ENCODE data around the gene PLEKHG4. TPM values are rescaled to one million over a fixed set of nuclear protein-coding genes. Genes with fewer than 3 reads are reported as not detected.

Gene PLEKHG4
- total RNA-seq, 2 donors from 2014 or later: 13.1 to 14.7 TPM

- Histone ChIP-seq H3K9ac (ENCODE audit: low read depth in 2 of 2, low read length in 2 of 2) (no peak overlapping the region), H3K4me3 (no peak overlapping the region), H3K4me1 (no peaks in the 10 kb centered on the region), H3K9me3 (no peaks in the 10 kb centered on the region), H3K27me3 (no peaks in the 10 kb centered on the region), H3K36me3 (no peaks in the 10 kb centered on the region), H3K27ac (no peak overlapping the region)
- intact Hi-C loops (cut with DNase I): no loop called here
- no peak for TF ChIP-seq CTCF (IDR thresholded peaks at IDR 0.05)
- no peak for DNase-seq
Measured at GRCh38 chr16:67301080-67301782, 21.9 kb downstream of the PLEKHG4 start.

- Histone ChIP-seq H3K9ac (ENCODE audit: low read depth in 2 of 2, low read length in 2 of 2) (no peak overlapping the region), H3K4me3 (no peak overlapping the region), H3K36me3 (no peaks in the 10 kb centered on the region), H3K27ac (no peak overlapping the region), H3K4me1 (no peaks in the 10 kb centered on the region), H3K9me3 (no peaks in the 10 kb centered on the region), H3K27me3 (no peaks in the 10 kb centered on the region)
- TF ChIP-seq CTCF (IDR thresholded peaks at IDR 0.05): no peak
- DNase-seq: no peak
- intact Hi-C loops (cut with DNase I): no loop called here
Measured at GRCh38 chr16:67302076-67302475, 22.7 kb downstream of the PLEKHG4 start.

GRCh38 chr16:67302970-67303369 is 23.6 kb downstream of the PLEKHG4 start:
- TF ChIP-seq CTCF (IDR thresholded peaks at IDR 0.05): no peak
- Histone ChIP-seq H3K9ac (ENCODE audit: low read depth in 2 of 2, low read length in 2 of 2) (no peak overlapping the region), H3K4me1 (no peaks in the 10 kb centered on the region), H3K4me3 (no peak overlapping the region), H3K27me3 (no peaks in the 10 kb centered on the region), H3K36me3 (no peaks in the 10 kb centered on the region), H3K27ac (no peak overlapping the region), H3K9me3 (no peaks in the 10 kb centered on the region)
- intact Hi-C loops (cut with DNase I): no loop called here
- DNase-seq: no peak

GRCh38 chr16:67304020-67304419 is 24.7 kb downstream of the PLEKHG4 start:
- no peak overlapping the region for H3K27ac ChIP-seq
- no peaks in the 10 kb centered on the region for H3K27me3 ChIP-seq
- no peak for TF ChIP-seq CTCF (IDR thresholded peaks at IDR 0.05)
- DNase-seq: no peak
- H3K4me1 ChIP-seq: no peaks in the 10 kb centered on the region
- intact Hi-C loops (cut with DNase I): no loop called here
- H3K9ac ChIP-seq (ENCODE audit: low read depth in 2 of 2, low read length in 2 of 2): no peak overlapping the region
- H3K4me3 ChIP-seq: no peak overlapping the region
- no peaks in the 10 kb centered on the region for H3K9me3 ChIP-seq
- H3K36me3 ChIP-seq: no peaks in the 10 kb centered on the region

- no peak for DNase-seq
- no peak for TF ChIP-seq CTCF (IDR thresholded peaks at IDR 0.05)
- intact Hi-C loops (cut with DNase I): no loop called here
- H3K27me3 ChIP-seq: no peaks in the 10 kb centered on the region
- no peak overlapping the region for H3K4me3 ChIP-seq
- no peaks in the 10 kb centered on the region for H3K4me1 ChIP-seq
- H3K36me3 ChIP-seq: no peaks in the 10 kb centered on the region
- no peaks in the 10 kb centered on the region for H3K9me3 ChIP-seq
- H3K9ac ChIP-seq (ENCODE audit: low read depth in 2 of 2, low read length in 2 of 2): no peak overlapping the region
- no peak overlapping the region for H3K27ac ChIP-seq
Measured at GRCh38 chr16:67305216-67306071, 26.1 kb downstream of the PLEKHG4 start.

All from colonic mucosa (tissue), 4 donors.